ENCODE data around the gene CCL24.
"Not testable (repeated sequence)": the region's sequence is repeated elsewhere in the genome, so short reads cannot be mapped to it uniquely, and the experiment has no call there.

CCL24 gene

GRCh38 chr7:75771224-75771623 is 42.4 kb downstream of the CCL24 start:
- Histone ChIP-seq H3K36me3 (ENCODE audit: control insufficient read depth in 2 of 2, insufficient read depth in 2 of 2, low read length in 2 of 2) (no peaks in the 10 kb centered on the region), H3K9me3 (ENCODE audit: control insufficient read depth in 2 of 2, low read length in 2 of 2) (no peaks in the 10 kb centered on the region), H3K27ac (ENCODE audit: low read depth in 2 of 2, low read length in 2 of 2) (no peak overlapping the region), H3K27me3 (ENCODE audit: control insufficient read depth in 2 of 2, insufficient read depth in 2 of 2, low read length in 2 of 2) (no peaks in the 10 kb centered on the region), H3K4me1 (ENCODE audit: control insufficient read depth in 2 of 2, insufficient read depth in 2 of 2, low read length in 2 of 2) (no peaks in the 10 kb centered on the region), H3K9ac (ENCODE audit: low read depth in 1 of 2, low read length in 2 of 2) (no peak overlapping the region), H3K4me3 (ENCODE audit: low read length in 2 of 2) (no peak overlapping the region)

DNA sequence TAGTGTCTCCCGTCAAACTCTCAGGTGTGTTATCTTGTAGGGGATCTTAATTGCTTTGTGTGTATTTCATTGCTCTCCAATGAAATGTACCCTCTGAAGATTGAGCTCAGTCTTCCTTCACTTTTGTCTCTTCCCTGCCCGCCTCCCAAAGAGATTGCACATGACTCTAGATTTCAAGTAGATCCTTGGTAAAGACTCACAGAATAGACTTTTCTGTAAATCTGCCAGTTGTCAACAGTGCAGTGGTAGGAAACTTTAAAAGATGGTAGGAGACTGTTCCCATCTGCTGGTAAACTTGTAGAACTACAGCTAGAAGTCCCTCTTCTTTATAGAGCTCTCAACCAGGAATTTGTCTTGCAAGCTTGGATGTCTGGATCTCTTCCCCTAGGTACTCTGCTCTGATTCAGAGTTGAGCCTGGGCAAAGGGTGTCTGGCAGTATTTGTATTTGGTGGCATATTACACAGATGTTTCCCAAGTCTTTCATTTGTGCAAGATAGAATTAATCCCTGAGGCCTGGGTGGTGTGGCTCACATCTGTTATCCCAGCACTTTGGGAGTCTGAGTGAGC is 51.2 kb downstream of the CCL24 start:
- Histone ChIP-seq H3K27ac (ENCODE audit: low read depth in 2 of 2, low read length in 2 of 2) (no peak overlapping the region), H3K9ac (ENCODE audit: low read depth in 1 of 2, low read length in 2 of 2) (no peak overlapping the region), H3K4me3 (ENCODE audit: low read length in 2 of 2) (no peak overlapping the region), H3K36me3 (ENCODE audit: control insufficient read depth in 2 of 2, insufficient read depth in 2 of 2, low read length in 2 of 2) (no peaks in the 10 kb centered on the region), H3K27me3 (ENCODE audit: control insufficient read depth in 2 of 2, insufficient read depth in 2 of 2, low read length in 2 of 2) (no peaks in the 10 kb centered on the region), H3K4me1 (ENCODE audit: control insufficient read depth in 2 of 2, insufficient read depth in 2 of 2, low read length in 2 of 2) (no peaks in the 10 kb centered on the region), H3K9me3 (ENCODE audit: control insufficient read depth in 2 of 2, low read length in 2 of 2) (no peaks in the 10 kb centered on the region)

DNA sequence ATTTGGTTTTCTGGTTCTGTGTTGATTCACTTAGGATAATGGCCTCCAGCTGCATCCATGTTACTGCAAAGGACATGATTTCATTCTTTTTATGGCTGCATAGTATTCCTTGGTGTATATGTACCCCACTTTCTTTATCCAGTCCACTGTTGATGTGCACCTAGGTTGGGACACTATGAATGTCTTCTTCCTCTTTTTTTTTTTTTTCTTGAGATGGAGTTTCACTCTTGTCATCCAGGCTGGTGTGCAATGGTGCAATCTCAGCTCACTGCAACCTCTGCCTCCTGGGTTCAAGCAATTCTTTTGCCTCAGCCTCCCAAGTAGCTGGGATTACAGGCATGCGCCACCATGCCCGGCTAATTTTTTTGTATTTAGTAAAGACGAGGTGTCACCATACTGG is 51.8 kb downstream of the CCL24 start:
- H3K27ac ChIP-seq (ENCODE audit: low read depth in 2 of 2, low read length in 2 of 2); H3K9me3 ChIP-seq (ENCODE audit: control insufficient read depth in 2 of 2, low read length in 2 of 2); H3K9ac ChIP-seq (ENCODE audit: low read depth in 1 of 2, low read length in 2 of 2); H3K36me3 ChIP-seq (ENCODE audit: control insufficient read depth in 2 of 2, insufficient read depth in 2 of 2, low read length in 2 of 2); H3K4me3 ChIP-seq (ENCODE audit: low read length in 2 of 2); H3K27me3 ChIP-seq (ENCODE audit: control insufficient read depth in 2 of 2, insufficient read depth in 2 of 2, low read length in 2 of 2); H3K4me1 ChIP-seq (ENCODE audit: control insufficient read depth in 2 of 2, insufficient read depth in 2 of 2, low read length in 2 of 2): not testable (repeated sequence)
